Stimulated activated CD8-positive, alpha-beta memory T cell treated with anti-CD3 and anti-CD28 coated beads, Interleukin-12 subunit alpha, Interleukin-12 subunit beta, amount 100 ng/mL, for 24 hours (primary cell): ENCODE results near the gene PLD4.
"Not testable (repeated sequence)": the region's sequence is repeated elsewhere in the genome, so short reads cannot be mapped to it uniquely, and the experiment has no call there.

Source experiments
- DNase-seq: peaks from one replicate; pipeline ENCODE4 v3.0.0-alpha.2; 2020; ENCODE audit errors: extremely low read depth

PLD4 gene, protein sequence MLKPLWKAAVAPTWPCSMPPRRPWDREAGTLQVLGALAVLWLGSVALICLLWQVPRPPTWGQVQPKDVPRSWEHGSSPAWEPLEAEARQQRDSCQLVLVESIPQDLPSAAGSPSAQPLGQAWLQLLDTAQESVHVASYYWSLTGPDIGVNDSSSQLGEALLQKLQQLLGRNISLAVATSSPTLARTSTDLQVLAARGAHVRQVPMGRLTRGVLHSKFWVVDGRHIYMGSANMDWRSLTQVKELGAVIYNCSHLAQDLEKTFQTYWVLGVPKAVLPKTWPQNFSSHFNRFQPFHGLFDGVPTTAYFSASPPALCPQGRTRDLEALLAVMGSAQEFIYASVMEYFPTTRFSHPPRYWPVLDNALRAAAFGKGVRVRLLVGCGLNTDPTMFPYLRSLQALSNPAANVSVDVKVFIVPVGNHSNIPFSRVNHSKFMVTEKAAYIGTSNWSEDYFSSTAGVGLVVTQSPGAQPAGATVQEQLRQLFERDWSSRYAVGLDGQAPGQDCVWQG

DNA sequence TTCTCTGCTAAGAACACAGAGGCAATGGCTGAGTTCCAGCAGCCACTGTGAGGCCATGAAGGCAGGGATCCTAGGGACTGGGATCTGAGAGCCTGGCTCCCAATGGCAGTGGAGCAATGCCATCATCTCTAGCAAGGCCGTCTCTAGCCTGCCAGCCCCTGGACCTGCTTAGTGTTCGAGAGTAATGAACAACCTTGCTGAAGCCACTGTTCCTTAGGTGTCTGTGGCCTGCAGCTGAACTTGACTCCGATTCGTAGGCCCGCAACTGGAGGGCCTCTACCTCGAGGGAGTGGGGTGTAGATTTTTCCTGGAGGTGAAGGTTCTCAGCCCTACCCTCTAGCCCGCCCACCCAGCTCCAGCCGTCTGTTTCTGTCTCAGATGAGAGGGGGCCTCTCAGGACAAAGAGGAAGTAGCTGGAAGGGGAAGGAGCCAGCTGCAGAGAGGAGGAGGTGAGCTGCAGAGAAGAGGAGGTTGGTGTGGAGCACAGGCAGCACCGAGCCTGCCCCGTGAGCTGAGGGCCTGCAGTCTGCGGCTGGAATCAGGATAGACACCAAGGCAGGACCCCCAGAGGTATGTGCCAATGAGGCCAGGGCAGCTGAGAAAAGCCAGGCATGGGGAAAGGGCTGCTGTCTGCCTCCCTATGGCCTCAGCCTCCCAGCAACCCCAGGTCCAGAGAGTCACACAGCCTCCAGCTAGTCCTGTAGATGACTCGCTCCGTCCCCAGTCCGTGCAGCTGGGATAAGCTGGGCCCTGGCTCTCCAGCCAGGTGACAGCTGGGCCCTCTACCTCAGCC lies at the start of gene PLD4:
Gene PLD4 (plus strand): TSS at position 459 of the 793 bp plus-strand sequence. CDS start 2,262 bp downstream, outside the sequence.
- DNase-seq: no peak

DNA sequence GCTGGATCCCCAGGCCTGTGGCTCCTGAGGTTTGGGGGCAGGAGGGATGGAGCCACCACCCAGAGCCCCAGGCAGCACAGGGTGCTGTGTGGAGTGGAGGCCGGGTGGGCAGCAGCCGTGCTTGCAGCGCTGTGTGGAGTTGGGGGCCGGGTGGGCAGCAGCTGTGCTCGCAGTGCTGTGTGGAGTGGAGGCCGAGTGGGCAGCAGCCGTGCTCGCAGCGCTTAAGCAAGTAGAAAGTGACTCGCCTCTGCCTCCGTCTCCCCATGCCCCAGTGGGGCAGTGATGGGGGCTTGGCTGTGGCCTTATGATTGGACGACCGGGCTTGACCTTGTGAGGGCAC lies 49.3 kb upstream of the PLD4 start:
- no peak for DNase-seq

DNA sequence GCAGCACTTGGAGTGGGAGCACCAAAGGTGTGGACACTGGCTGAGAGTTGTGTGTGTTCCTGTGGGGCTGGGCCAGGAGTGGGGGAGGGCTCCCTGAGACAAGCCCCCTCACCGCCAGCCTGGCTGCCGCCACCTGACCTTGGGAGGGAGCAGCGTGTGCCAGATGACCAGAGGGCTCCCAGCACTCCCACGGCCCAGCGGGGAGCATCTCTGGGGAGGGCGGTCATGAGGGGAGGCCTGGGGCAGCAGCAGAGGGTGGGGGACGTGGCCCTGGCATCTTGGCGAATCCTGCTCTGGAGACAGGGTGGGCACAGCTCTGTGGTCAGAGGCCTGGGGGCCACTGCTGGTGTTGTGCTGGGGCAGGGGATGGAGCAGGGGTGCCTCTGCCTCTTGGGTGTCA lies 48.9 kb upstream of the PLD4 start:
- DNase-seq: no peak

DNA sequence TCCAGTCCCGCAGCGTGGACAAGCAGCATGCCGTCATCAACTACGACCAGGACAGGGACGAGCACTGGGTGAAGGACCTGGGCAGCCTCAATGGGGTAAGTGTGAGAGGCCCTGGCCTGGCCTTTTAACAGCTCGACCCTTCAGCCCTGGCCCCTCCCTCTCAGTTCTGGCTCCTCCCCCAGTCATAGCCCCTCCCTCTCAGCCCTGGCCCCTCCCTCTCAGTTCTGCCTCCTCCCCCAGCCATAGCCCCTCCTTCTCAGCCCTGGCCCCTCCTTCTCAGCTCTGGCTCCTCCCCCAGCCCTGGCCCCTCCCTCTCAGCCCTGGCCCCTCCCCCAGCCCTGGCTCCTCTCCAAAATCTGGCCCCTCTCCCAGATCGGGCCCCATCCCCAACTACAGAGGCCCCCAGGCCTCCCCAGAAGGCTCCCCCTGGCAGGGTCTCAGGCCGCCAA lies 48.4 kb upstream of the PLD4 start:
- no peak for DNase-seq

DNA sequence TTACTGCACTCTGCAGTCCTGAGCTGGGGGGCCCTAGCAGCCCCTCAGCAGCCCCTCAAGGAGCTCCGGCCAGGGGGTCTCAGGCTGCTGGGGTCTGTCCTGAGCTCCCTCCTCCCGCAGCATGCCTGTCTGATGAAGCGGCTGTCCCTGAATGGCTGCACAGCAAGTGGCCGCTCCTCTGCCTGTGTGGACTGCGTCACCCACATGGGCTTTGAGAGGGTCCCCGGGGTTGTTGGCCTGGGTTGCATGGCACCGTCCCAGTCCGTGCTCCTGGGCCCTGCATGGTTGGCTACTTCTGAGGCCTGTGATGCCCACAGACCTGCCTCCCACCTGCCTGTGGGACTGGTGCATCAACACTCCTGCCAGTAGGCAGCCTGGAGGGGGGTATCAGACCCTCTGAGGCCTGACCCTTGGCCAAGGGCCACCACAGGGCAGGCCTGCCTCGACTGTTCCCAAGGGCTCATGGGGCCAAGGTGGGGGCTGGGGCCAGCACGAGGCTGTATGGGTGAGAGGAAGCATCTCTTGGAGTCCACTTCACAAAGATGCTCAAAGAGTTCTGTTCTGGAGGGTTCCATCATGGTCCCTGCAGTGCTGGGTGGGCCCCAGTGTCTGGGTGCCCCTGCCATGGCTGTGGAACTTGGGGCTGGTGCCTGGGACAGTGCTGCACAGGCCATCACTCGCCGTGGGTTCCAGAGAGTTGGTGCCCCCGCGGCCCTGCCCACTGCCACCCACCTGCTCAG lies 47.4 kb upstream of the PLD4 start:
- DNase-seq: no peak

DNA sequence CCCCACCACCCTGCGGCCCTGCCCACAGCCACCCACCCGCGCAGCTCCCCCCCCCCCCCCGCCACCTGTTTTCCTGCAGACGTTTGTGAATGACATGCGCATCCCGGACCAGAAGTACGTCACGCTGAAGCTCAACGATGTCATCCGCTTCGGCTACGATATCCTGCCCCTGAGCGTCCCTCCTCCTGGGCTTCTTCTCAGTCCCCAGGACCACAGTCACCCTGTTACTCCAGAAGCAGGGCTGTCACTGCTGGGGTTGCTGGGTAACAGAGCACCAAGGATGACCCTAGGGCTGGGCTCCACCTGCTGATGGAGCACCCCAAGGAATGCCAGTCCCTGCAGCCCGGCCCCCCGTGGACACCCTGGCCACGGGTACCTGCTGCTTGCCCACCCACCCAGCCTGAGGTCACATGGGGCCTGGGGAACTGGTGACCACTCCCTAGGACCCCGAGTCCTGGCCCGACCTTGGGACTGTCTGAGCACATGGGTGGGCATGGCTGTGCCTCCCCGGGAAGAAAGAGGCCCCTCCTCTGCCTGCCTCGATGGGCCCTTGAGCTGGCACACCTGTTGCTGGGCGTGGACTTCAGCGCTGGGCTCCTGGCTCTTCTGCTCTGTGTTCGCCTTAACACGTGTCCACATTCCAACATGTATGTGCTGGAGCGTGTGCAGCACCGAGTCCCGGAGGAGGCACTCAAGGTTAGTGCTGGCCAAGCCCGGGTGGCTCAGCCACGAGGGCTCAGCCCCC lies 46.7 kb upstream of the PLD4 start:
- DNase-seq: no peak

DNA sequence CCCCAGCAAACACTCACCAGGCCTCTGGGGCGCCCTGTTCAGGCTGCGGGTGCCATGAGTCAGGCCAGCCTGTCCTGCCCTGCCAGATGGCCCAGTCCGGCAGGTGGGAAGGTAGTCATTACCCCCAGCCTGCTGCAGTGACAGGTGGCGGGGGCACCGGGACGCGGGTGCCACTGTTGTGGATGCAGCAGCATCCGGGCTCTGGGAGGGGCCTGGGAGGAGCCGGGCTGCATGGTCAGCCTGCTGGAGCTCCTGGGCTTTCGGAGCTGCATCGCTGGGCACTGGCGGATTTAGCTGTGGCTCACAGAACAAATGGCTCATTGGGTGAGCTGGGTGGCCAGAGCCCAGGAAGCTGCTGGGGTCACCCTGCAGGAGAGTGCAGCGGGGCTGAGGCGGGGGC lies 46.1 kb upstream of the PLD4 start:
- no peak for DNase-seq

DNA sequence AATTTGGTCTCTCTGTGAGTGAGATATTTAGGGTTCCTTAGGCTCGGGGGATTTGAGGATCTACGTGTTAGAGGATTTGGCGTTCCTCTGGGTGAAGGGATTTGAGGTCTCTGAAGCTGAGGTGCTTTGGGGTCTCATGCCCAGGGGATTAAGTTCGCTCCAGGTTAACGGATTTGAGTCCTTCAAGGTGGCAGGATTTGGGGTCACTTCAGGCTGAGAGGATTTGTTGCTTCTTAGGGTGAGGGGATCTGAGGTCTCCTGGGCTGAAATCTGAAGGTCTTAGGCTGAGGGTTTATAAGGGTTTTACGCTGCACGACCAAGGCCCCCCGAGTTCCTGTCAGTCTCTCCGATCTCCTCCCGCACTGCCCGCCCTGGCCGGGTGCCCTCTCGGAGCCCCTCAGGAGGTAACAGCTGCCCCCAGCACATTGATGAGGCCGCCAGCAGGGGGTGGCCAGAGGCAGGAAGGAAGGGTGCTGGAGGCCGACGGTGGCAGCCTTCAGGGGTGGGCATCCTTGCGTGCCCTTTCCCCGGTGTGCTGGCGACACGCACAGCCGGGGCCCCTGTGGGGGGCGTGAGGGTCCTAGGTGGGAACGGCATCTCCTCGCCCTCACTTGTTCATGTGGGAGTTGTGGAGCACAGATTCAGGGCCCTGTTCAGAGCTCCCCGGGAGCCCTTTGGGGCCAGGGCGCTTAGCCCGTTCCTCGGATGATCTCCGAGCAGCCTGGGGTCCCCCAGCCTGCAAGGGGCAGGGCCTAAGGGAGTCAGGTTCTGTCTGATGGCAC lies 45.3 kb upstream of the PLD4 start:
- DNase-seq: no peak

DNA sequence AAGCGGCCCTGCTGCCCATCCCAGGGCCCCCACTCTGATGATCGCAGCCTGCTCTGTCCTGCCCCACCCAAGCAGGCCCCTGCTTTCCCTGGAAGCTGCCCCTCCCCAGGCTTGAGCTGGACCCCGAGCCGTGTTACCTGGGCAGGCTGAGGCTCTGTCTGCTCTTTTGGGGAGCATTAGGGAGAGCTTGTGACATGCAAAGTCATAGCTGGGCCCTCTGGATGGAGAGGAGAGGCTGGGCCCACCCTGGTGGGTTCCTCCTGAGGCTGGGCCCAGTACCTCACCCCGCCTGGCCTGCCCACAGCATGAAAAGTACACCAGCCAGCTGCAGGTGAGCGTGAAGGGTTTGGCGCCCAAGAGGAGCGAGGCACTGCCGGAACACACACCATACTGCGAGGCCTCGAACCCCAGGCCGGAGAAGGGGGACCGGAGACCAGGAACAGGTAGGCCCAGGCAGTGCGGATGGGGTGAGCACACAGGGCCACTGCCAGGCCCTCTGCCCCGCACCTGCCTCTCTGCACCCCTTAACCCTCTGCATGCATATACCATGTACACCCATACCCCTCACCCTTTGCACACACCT lies 44.6 kb upstream of the PLD4 start:
- no peak for DNase-seq

DNA sequence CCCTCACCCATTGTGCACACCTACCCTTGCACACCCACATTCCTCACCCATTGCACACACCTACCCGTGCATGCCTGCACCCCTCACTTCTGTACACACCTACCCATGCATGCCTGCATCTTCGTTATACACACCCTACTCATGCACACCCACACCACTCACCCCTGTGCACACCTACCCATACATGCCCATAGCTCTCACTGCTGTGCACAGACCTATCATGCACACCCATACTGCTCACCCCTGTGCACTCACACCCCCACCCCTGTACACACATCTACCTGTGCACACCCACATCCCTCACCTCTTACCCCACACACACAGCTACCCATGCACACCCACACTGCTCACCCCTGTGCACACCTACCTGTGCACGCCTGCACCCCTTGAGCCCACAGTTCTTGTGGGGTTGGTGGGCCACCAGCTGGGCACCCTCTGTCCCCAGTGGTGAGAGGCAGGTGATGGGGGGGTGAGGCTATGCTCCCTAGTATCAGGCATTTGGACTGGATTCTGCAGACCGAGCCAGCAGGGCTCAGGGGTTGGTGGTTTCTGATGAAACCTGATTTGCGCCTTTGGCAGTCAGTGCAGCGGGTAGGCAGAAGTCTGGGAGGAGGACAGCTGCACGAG lies 44.0 kb upstream of the PLD4 start:
- DNase-seq: no peak

DNA sequence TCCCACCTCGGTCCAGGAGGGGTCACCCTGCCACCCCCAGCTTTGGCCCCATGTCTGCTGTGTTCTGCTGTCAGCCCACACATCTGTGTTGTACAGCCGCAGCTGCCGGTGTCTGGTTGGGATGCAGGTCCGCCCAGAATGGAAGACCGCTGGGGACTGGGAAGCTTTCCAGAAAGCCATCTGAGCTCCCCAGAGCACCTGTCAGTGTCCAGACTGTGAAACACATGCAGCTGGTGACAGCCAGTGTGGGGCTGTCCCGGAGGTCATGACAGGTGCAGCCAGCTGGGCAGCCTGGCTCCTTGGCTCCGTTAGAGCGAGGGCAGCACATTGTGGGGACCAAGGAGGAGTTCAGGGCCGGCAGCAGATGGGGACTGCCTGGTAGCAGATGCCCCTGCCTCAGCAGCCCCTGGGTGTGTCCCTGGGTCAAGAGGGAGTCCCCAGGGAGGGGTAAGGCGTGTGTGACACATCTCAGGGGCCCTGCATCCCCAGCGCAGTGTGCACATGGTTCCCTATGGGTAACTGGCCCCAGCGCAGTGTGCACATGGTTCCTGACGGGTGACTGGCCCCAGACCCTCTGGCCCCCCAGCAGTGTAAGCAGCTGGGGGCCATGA lies 43.2 kb upstream of the PLD4 start:
- DNase-seq: no peak

DNA sequence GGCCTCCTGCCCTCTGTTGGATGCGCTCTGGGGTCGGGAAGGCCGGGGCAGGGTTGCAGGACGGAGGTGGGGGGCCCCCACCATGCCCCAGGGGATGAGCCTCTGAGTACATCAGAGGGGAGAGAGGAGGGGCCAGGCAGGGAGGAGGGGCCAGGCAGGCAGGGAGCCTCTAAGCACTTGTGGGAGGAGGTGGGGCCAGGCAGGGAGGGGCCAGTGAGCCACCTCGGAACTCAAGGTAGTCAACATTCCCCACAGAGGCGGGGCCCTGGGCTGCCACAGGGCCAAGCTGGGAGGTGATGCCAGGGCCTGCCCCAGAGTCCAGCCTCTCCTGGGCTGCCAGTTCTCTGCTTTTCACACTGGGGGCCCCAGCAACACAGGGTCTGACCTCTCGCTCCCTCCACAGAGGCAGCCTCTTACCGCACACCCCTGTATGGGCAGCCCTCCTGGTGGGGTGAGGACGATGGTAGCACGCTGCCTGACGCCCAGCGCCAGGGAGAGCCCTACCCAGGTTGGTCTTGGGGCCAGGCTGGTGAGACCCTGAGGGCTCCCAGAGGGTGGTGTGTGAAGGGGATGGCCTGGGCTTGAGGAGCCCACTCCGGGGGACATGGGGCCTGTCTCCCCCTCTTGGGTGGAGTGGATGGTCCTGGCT lies 42.2 kb upstream of the PLD4 start:
- DNase-seq: no peak

DNA sequence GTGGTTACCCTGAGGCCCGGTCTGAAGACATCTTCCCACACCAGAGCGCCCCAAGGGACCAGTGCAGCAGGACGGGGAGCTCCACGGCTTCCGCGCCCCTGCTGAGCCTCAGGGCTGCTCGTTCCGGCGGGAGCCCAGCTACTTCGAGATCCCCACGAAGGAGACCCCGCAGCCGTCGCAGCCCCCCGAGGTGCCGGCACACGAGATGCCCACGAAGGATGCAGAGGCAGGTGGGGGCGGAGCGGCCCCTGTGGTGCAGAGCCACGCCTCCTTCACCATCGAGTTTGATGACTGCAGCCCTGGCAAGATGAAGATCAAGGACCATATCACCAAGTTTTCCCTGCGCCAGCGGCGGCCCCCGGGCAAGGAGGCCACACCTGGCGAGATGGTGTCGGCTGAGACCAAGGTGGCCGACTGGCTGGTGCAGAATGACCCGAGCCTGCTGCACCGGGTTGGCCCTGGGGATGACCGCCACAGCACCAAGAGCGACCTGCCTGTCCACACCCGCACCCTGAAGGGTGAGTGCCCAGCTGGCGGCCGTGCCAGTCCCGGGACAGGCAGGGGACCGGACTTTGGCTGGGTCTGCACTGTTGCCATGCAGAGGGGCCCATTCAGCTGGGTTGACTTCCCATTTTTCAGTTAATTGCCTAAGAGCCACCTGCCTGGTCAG lies 41.6 kb upstream of the PLD4 start:
- no peak for DNase-seq

DNA sequence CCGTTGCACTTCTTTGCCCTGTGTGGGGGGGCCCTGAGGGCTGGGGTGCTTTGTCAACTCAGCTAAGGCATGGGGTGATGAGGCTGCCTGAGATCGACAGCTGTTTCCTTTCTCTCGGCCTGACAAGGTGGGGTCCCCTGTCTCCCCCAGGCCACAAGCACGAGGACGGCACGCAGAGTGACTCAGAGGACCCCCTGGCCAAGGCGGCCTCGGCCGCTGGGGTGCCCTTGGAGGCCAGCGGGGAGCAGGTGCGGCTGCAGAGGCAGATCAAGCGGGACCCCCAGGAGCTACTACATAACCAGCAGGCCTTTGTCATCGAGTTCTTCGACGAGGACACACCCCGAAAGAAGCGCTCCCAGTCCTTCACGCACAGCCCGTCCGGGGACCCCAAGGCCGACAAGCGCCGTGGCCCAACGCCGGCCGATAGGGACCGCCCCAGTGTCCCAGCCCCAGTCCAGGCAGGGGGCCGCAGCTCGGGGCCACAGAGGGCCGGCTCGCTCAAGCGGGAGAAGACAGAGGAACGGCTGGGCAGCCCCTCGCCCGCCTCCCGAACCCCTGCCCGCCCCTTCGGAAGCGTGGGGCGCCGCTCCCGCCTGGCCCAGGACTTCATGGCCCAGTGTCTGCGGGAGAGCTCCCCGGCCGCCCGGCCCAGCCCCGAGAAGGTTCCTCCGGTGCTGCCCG lies 40.9 kb upstream of the PLD4 start:
- no peak for DNase-seq

DNA sequence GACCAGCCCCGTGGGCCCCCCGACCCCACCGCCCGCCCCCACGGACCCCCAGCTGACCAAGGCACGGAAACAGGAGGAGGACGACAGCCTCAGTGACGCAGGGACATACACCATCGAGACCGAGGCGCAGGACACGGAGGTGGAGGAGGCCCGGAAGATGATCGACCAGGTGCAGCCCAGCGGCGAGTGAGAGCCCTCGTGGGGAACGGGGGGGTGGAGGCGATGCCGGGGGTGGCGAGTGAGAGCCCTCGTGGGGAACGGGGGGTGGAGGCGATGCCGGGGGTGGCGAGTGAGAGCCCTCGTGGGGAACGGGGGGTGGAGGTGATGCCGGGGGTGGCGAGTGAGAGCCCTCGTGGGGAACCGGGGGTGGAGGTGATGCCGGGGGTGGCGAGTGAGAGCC lies 40.3 kb upstream of the PLD4 start:
- DNase-seq: not testable (repeated sequence)

DNA sequence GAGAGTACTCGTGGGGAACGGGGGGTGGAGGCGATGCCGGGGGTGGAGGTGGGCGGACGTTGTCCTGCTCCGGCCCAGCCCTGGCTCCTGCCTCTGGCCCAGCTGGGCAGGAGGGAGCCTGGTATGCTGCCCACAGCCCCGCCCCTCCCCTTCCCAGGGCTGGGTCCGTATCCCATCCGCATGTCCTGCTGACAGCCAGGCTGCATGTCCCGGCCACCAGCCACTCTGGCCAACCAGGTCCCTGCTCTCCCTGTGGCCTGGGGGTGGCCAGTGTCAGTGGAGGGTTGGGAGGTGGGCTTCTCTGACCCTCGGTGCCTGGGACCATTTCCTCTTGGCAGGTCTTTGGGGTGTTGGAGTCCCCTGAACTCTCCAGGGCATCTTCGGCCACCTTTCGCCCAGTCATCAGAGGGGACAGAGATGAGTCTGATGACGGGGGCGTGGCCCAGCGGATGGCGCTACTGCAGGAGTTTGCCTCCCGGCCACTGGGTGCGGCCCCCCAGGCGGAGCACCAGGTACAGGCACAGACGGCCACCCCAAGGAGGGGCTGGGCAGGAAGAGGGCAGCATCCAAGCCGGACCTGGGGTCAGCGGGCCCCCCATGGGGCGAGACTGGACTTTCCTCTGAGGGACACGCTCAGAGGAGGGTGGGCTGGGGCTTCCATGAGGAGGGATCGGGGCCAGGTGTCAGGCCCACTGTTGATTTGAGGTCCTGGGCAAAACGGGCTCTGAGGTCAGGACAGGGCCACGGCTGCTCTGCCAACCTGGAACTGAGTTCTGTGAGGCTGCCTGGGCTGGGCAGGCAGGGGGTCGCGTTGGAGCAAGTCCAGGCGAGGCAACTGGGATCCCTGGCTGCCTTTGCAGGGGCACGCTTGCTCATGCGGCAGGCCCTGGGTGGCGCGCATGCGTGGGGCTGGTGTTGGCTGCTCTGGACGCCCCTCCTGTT lies 39.4 kb upstream of the PLD4 start:
- DNase-seq: no peak
